Neural cell (in vitro differentiated cells): Measurements from ENCODE around the gene ALK. TPM values are rescaled to one million over a fixed set of nuclear protein-coding genes. Genes with fewer than 3 reads are reported as not detected.

Source experiments
- H2AFZ ChIP-seq: fragments of 200-600, 300-800 bp; sonication (generic), shearing (Covaris generic); 2 replicates; pipeline ENCODE4 v1.6.0; 2014; ENCODE audit warnings: low read depth, mild to moderate bottlenecking, antibody characterized with exemption, low read length, moderate library complexity
- H3F3A ChIP-seq: fragments of 200-600 bp; shearing (Covaris generic); 2 replicates; pipeline ENCODE4 v1.6.1; 2016; ENCODE audit warnings: mild to moderate bottlenecking, moderate library complexity, mixed read lengths, antibody characterized with exemption, low read length; ENCODE audit not compliant: insufficient read depth, poor library complexity, severe bottlenecking
- H3K27ac ChIP-seq: fragments of 200-600, 300-800 bp; sonication (generic), shearing (Covaris generic); 2 replicates; pipeline ENCODE4 v1.5.1; 2014; ENCODE audit warnings: mild to moderate bottlenecking, low read length, moderate library complexity
- H3K27me3 ChIP-seq: fragments of 300-800, 200-600 bp; sonication (generic), shearing (Covaris generic); 2 replicates; pipeline ENCODE4 v1.6.0; 2014; ENCODE audit warnings: mild to moderate bottlenecking, low read depth, low read length, moderate library complexity; ENCODE audit not compliant: insufficient read depth
- H3K36me3 ChIP-seq: fragments of 300-800, 200-600 bp; sonication (generic), shearing (Covaris generic); 2 replicates; pipeline ENCODE4 v1.5.1; 2014; ENCODE audit warnings: mild to moderate bottlenecking, antibody characterized with exemption, low read length, moderate library complexity; ENCODE audit not compliant: insufficient read depth
- H3K4me2 ChIP-seq: fragments of 300-800, 200-600 bp; sonication (generic), shearing (Covaris generic); 2 replicates; pipeline ENCODE4 v1.6.0; 2014; ENCODE audit warnings: mild to moderate bottlenecking, low read length
- H3K4me3 ChIP-seq: fragments of 300-800, 200-600 bp; sonication (generic), shearing (Covaris generic); 2 replicates; pipeline ENCODE4 v1.5.1; 2014; ENCODE audit warnings: mild to moderate bottlenecking, low read length, moderate library complexity
- H3K79me2 ChIP-seq: fragments of 200-600 bp; shearing (Covaris generic); replicated peaks from 2 replicates; pipeline ENCODE4 v1.6.0; 2014; ENCODE audit warnings: mild to moderate bottlenecking, low read length, moderate library complexity; ENCODE audit not compliant: insufficient read depth
- H3K9ac ChIP-seq: fragments of 300-800, 200-600 bp; sonication (generic), shearing (Covaris generic); 2 replicates; pipeline ENCODE4 v1.6.1; 2016; ENCODE audit warnings: mild to moderate bottlenecking, low read length, mixed read lengths
- H3K9me2 ChIP-seq: fragments of 200-600 bp; shearing (Covaris generic); 2 replicates; pipeline ENCODE4 v1.6.1; 2016; ENCODE audit warnings: mild to moderate bottlenecking, low read length, mixed read lengths; ENCODE audit not compliant: insufficient read depth
- H3K9me3 ChIP-seq: fragments of 200-600, 300-800 bp; sonication (generic), shearing (Covaris generic); 2 replicates; pipeline ENCODE4 v1.6.1; 2016; ENCODE audit warnings: mild to moderate bottlenecking, mixed run types, low read length, moderate library complexity, mixed read lengths
- H4K20me1 ChIP-seq: fragments of 200-600 bp; shearing (Covaris generic); 2 replicates; pipeline ENCODE4 v1.6.1; 2016; ENCODE audit warnings: mild to moderate bottlenecking, mixed run types; ENCODE audit not compliant: insufficient read depth
- CTCF ChIP-seq: fragments of 450-650 bp; IDR thresholded peaks from 2 replicates; pipeline ENCODE4 v1.5.1; 2014; ENCODE audit warnings: antibody characterized with exemption, mild to moderate bottlenecking, moderate library complexity; ENCODE audit not compliant: poor library complexity, severe bottlenecking
- EP300 ChIP-seq: fragments of 450-650 bp; conservative IDR thresholded peaks from 2 replicates; pipeline ENCODE4 v1.6.1; 2014; ENCODE audit warnings: antibody characterized with exemption, mild to moderate bottlenecking, moderate library complexity; ENCODE audit not compliant: poor library complexity, severe bottlenecking
- EZH2 ChIP-seq: fragments of 200-600, 300-800 bp; shearing (Covaris generic), sonication (generic); IDR thresholded peaks from 2 replicates; pipeline ENCODE4 v1.6.1; 2014; ENCODE audit warnings: antibody characterized with exemption, low read length, borderline replicate concordance, mild to moderate bottlenecking; ENCODE audit not compliant: insufficient read depth, poor library complexity, severe bottlenecking
- MXI1 ChIP-seq: fragments of 450-650 bp; conservative IDR thresholded peaks from 2 replicates; pipeline ENCODE4 v1.6.1; 2014; ENCODE audit warnings: antibody characterized with exemption, mild to moderate bottlenecking; ENCODE audit not compliant: poor library complexity, severe bottlenecking
- POLR2AphosphoS5 ChIP-seq: IDR thresholded peaks from 2 replicates; pipeline ENCODE4 v1.6.1; 2012
- RAD21 ChIP-seq: fragments of 450-650 bp; conservative IDR thresholded peaks from 2 replicates; pipeline ENCODE4 v1.6.1; 2014; ENCODE audit warnings: antibody characterized with exemption, mild to moderate bottlenecking, moderate library complexity
- REST ChIP-seq: IDR thresholded peaks from 2 replicates; pipeline ENCODE4 v1.6.1; 2012; ENCODE audit warnings: borderline replicate concordance
- SMC3 ChIP-seq: fragments of 450-650 bp; conservative IDR thresholded peaks from 2 replicates; pipeline ENCODE4 v1.6.1; 2014; ENCODE audit warnings: antibody characterized with exemption, mild to moderate bottlenecking, moderate library complexity; ENCODE audit not compliant: poor library complexity
- TAF1 ChIP-seq: IDR thresholded peaks from 2 replicates; pipeline ENCODE4 v1.6.1; 2012; ENCODE audit warnings: low read depth
- polyA plus RNA-seq: library from polyadenylated mRNA; depleted of rRNA; stranded (reverse); fragments of >200 nt; gene quantifications from 2 replicates; pipeline ENCODE4 v1.2.3, GENCODE V29; 2014

The ALK gene
- polyA plus RNA-seq, 1 donor from 2014 or later, result 7.1 TPM

DNA sequence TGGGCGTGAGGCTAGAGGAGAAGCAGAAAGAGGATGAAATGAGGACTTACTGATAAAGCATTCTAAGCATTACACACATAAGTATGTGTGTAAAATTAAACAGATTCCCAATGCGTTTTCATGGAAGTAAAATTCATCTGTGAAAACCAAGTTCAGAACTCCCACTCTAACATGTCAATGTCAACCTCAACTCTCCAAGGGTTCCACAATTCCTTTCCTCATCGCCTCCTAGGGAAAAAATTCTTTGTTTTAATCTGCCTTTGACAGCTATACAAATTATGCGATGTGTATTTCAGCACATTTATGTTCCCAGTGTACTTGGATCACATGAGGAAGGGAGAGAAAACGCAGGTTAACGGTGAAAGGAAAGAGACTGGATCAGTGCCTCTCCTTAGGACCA, 729.6 kb downstream of the ALK start:
- Histone ChIP-seq H3K9ac (no peak overlapping the region), H3K27me3 (no peaks in the 10 kb centered on the region), H3K79me2 (no peaks in the 10 kb centered on the region), H3K9me3 (no peaks in the 10 kb centered on the region), H4K20me1 (no peaks in the 10 kb centered on the region), H2AFZ (no peak overlapping the region), H3K36me3 (no peaks in the 10 kb centered on the region), H3K9me2 (no peaks in the 10 kb centered on the region), H3F3A (no peaks in the 10 kb centered on the region), H3K4me2 (peak overlapping the region; percentile 32), H3K4me3 (peak overlapping the region; percentile 30), H3K27ac (peak overlapping the region; percentile 72)
- TF ChIP-seq EP300 (no peak), POLR2AphosphoS5 (peak; percentile 72), TAF1 (no peak), REST (peak; percentile 99)

DNA sequence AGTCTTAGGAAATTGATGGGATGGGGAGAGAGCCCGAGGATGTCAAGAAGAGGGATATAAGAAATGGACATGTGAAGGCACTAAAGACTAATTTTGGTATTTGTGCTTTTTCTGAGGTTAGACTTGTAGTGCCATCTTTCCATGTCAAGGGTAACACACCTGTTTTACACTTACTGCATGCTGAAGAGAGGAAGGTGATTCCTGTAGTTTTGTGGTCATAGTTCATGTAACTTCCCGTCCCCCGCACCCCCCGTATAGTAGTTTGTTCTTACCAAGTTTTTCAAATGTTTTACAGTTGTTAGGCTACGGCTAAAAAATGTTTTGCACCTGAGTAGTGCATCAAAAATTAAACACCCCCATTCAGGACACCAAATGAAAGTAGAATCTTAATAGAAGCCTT, 732.3 kb downstream of the ALK start:
- TF ChIP-seq POLR2AphosphoS5 (no peak), MXI1 (no peak), RAD21 (no peak)
- H3K79me2 ChIP-seq, result no peaks in the 10 kb centered on the region
- no peaks in the 10 kb centered on the region for H3K9me3 ChIP-seq
- H3F3A ChIP-seq, result no peaks in the 10 kb centered on the region
- no peak overlapping the region for H3K4me3 ChIP-seq
- no peaks in the 10 kb centered on the region for H3K27me3 ChIP-seq
- H3K4me2 ChIP-seq, result no peak overlapping the region
- H3K36me3 ChIP-seq, result no peaks in the 10 kb centered on the region
- no peak overlapping the region for H3K27ac ChIP-seq
- no peak overlapping the region for H2AFZ ChIP-seq
- H3K9ac ChIP-seq, result no peak overlapping the region
- H3K9me2 ChIP-seq, result no peaks in the 10 kb centered on the region
- H4K20me1 ChIP-seq, result no peaks in the 10 kb centered on the region

- Histone ChIP-seq H3K4me2 (no peak overlapping the region), H3K27me3 (no peaks in the 10 kb centered on the region), H3K9me3 (no peaks in the 10 kb centered on the region), H3K9ac (no peak overlapping the region), H4K20me1 (no peaks in the 10 kb centered on the region), H3K36me3 (no peaks in the 10 kb centered on the region), H3F3A (no peaks in the 10 kb centered on the region), H3K9me2 (no peaks in the 10 kb centered on the region), H3K4me3 (no peak overlapping the region), H3K79me2 (no peaks in the 10 kb centered on the region), H2AFZ (no peak overlapping the region), H3K27ac (no peak overlapping the region)
- TF ChIP-seq MXI1 (no peak), SMC3 (no peak), REST (no peak), POLR2AphosphoS5 (no peak), EP300 (no peak), RAD21 (no peak), TAF1 (no peak), CTCF (no peak), EZH2 (no peak)
Observed at GRCh38 chr2:29187926-29188325, 733.5 kb downstream of the ALK start.
